NCI-H2107 (cell line): Measurements from ENCODE around the gene PCSK6.

Experiments used
- DNase-seq: peaks from one replicate; lab custom pipeline; 2025; lab: John Stamatoyannopoulos, UW

PCSK6 gene

DNA sequence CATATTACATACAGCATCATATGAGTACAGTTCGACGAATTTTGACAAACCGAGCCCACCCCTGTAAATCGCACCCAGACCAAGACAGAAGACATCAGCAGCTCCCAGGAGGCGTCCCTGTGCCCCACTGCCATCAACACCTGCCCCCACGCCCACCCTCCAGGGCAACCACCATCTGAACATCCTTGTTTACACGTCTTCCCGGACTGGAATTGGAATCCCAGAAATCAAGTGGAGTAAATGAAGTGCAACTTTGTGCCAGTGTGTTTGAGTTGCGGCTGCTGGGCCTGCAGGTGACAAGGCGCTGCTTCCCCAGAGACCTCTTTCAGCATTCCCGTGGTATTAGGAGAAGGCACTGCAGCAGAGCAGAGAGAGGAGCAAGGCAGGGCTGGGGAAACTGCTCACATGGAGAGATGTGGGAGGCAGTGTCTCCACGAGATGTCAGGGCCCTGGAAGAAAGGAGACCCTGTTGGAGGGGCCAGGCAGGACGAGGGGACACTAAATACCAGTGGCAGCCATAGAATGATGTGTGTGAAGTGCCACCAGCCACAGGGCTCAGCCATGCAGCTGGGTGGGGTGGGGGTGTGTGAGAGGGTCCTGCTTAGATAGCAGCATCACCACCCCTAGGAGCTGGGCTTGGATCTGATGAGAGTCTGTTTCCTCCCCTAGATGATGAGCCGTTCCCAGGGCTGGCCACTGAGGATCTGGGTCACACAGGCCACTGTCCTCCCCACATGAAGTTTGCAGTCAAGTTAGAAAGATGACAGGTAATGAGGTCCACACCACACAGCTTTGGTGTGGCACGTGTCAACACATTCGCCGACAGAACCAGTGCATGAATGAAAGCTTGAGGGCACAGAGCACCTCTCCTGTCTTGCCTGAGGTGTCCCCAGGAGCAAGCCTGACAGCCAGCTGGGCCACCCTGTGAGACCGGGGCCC lies 33.4 kb upstream of the PCSK6 start:
- DNase-seq = no peak

DNA sequence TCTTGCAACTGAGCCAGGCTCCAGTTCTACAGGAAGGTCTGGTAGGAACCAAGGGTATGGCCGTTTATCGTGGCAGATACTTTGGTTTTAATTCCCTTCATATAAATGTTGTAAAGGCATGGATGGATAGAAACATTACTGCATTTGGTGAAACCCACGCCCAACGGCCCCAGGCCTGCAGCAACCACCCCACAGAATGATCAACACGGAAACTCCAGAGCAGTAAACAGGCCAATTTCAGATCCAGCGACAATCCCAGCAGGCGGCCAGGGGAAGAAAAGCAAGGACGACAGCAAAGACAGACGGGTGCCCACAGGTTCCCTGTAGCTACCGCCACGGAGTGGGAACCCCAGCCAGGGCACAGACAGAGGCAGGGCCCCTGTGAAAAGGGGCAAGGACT lies 32.6 kb upstream of the PCSK6 start:
- DNase-seq = no peak

DNA sequence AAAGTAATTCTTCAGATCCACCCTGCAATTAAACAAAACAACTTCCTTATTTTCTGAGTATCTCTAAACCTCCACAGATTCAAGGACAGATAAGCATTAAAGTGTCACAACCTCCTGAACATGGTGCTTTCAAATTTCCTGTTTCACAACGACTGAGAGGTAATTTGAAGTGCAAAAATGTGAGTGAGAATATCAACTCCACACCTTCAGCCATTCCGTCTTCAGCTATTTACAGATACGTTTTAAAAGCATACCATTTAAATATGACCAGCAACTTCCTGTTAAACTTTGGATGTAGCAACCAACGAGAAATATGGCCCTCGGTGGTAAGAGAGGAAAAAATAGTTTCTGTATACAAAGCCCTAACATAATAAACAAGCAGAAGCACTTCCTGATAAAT lies 32.1 kb upstream of the PCSK6 start:
- no peak for DNase-seq

DNA sequence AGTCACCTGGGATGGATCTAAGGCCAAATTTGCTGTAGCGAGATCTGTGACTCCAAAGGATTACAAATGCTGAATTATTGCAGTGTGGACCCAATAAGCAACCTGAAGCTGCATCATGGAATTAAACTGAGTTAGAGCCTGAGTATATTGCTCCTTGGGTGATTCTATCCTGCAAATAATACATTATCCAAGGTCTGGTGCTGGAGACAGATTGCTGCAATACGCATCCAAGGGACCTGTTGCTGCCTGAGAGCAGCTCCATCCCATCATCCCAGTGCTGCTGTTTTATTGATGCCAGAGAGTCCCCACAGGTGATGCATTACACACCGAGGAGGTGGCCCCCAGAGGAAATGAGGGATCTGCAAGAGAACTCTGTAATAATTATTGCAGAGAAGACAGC lies 31.6 kb upstream of the PCSK6 start:
- no peak for DNase-seq

DNA sequence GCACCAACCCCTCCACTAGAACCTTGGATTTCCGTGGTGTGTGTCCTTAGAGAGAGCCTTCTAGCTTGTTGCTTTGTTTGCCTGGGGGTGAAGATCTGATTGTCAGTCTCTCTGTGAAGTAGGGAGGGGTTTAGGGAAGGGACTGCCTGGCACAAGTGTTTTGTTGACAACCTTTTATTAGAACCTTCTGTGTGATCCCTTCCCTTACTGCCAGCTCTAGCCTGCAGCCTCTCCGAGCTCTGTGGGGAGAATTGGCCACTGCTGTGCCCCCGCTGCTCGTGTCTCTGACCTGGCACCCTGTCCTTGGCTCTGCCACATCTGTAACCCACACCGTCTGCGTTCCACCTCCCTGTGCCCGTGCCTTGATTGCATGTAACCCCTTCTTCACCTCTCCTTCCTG lies 30.9 kb upstream of the PCSK6 start:
- no peak for DNase-seq

DNA sequence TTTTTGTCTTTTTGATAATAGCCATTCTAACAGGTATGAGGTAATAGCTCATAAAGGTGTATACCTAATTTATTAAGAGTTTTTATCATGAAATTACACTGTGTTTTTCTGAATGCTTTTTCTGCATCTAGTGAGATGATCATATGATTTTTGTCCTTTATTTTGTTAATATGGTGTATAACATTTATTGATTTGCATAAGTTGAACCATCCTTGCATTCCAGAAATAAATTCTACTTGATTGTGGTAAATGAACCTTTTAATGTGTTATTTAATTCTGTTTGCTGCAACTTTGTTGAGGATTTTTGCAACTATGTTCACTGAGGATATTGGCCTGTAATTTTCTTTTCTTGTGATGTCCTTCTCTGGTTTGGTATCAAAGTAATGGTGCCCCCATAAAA lies 28.0 kb upstream of the PCSK6 start:
- no peak for DNase-seq

DNA sequence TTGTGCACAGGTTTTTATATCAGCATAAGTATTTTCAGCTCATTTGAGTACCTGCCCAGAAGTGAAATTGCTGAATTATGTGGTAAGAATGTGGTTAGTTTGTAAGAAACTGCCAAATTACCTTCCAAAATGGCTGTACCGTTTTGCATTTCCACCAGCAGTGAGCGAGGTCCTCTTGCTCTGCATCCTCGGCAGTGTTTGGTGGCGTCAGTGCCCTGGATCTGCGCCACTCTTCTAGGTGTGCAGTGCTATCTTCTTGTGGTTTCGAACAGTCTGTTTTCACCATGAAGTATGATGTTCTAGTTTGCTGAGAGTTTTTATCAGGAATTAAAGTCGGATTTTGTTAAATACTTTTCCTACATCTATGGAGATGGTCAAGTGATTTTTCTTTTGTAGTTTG lies 24.8 kb upstream of the PCSK6 start:
- no peak for DNase-seq

DNA sequence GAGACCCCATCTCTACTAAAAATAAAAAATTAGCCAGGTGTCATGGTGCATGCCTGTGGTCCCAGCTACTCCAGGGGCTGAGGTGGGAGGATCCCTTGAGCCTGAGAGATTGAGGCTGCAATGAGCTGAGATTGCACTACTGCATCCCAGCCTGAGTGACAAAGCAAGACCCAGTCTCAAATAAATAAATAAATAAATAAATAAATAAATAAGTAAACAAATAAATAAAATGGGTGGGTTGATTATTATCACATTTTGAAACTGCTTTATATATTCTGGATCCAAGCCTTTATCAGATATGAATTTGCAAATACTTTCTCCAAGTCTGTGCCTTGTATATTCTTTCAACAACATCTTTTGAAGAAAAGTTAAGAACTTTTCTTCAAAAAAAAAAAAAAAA lies 22.2 kb upstream of the PCSK6 start:
- DNase-seq = no peak

DNA sequence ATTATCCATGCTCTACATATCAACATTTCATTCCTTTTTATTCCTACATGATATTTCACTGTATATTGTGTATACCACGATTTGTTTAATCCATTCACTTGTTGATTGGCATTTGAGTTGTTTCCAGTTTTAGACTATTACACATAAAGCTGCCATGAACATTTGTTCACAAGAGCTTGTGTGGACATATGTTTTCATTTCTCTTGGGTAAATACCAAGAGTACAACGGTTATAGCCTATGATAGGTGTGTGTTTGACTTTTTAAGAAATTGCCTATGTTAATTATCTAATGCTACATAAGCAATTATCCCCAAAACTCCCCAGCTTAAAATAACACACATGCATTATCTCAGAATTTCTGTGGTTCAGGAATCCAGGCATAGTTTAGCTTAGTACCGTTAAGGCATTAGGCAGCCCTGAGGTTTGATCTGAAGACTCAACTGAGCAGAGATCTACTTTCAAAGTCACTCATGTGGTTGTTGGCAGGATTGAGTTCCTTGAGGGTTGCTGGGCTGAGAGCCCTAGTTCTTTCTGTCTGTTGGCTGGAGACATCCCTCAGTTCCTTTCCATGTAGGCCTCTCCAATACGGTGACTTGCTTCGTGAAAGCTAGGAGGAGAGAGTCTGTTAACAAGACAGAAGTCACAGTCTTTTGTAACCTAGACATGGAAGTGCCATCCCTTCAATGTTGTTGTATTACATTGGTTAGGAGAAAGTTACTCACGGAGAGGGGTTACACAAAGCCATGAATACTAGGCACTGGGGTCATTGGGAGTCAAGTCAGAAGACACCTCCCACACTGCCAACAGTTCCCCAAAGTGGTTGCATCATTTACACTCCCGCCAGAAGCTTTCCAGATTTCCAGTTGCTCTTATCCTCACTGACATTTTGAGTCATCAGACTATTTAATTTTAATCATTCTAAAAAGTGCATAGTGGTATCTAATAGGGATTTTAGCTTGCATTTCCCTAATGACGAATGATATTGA lies 21.0 kb upstream of the PCSK6 start:
- no peak for DNase-seq

DNA sequence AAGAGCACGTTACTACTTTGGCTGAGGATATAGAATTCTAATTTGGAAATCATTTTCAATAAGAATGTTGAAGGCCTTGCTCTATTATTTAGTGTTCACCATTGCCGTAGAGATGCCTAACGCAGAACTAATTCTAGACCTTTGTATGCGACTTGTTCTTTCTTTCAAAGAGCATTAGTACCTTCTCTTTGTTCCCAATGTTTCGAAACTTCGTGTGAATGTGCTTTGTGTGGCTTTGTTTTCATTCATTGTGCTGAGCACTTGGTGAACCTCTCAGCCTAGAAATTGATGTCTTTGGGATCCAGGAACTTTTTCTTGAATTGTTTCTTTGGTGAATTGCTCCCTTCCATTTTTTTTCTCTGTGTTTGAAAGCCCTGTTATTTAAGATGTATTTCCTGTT lies 19.8 kb upstream of the PCSK6 start:
- DNase-seq = no peak

DNA sequence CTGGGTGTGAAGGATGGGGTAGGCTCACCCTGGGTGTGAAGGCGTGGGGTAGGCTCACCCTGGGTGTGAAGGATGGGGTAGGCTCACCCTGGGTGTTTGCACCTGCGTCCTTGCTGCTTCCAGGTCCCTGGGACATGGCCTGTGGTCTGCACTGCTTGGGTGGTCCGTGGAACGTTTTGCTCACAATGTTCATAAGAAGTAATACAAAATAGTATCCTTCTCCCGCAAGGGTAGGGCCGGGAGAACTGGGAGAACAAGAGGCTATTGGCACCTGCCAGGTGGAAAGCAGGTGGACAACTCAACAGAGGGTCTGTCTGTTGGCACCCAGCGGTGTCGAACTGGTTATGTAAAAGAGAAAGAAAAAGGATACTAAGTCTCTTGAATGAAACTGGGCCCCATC lies 17.0 kb upstream of the PCSK6 start:
- no peak for DNase-seq

DNA sequence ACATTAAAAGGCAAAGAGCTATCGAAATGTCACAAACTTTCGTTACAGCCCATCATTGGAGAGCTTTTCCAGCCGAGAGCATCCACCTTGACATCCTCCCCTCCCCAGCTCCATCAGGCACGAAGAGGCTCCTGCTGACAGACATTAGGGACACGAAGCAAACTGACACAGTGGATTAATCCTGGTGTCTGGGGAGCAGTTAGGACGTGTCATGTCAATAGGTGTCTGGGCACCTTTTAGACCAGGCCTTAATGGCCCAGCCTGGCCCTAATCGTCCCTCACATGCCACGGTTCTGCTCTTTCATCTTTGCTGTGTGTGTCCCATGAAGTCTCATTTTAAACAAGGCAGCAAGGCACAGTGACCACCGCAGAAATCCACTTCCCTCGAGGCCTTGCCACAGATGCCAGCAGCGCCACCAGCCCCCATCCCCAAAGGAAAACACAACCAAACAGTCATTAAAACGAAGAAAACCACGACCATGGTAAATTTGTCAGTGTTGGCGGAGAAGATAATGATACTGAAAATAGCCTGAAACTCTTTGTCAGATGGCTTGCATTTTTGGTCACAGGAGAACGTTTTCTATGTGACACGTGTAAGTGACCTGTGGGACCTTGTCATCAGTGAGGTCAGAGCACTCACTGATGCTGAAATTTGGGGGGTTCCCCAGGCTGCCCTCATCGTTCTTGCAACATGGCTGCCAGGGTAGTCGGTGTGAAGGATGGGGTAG lies 16.3 kb upstream of the PCSK6 start:
- no peak for DNase-seq

DNA sequence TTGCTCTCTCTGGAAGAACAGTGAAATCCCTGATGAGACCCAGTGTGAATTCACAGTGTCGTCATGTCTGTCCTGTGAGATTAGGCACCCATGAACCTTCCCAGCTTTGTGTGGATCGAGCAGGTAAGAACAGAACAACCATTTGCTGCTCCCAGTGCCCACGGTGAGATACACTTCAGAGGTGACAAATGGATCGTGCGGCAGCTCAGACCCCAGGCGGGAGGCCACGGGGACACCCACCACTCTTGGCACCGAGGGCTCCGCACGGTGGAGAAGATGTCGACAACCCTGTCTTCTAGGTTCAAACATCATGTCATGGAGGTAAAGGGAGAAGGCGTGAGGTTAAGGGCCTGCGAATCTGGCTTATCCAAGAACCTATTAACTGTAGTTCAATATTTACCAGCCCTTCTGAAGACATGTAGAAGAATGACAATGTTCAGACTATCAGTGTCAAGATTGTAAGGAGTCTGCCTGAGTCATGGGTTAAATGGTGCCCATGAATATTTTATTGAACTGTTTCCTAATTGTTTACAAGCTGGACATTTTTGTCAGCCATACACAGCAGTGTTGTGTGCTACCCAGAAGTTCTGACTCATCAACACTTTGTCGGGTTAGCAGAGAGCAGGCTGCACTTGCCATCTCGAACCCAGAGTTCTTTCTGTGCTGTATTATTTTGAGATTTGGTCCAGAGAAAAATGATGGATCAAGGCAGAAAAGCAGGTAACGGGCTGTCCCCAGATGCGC lies 15.5 kb upstream of the PCSK6 start:
- DNase-seq = no peak

DNA sequence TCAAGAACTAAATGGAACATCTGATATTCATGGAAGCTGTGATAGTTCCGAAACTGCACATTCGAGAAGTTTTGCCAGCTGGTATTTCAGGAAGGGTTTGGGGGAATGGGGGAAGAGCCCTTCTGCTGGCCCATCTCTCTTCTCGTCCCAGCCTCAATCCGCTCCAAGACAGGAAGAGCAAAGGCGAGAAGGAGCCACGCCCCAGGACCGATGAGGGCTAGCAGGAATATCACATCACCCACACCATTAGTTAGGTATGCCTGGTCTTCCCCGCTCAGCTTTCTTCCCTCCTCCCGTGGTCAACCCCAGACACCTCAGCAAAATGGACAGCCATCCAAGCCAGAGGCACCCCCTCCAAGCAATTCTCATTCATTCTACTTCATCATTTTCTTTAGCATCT lies 14.9 kb upstream of the PCSK6 start:
- DNase-seq = no peak

DNA sequence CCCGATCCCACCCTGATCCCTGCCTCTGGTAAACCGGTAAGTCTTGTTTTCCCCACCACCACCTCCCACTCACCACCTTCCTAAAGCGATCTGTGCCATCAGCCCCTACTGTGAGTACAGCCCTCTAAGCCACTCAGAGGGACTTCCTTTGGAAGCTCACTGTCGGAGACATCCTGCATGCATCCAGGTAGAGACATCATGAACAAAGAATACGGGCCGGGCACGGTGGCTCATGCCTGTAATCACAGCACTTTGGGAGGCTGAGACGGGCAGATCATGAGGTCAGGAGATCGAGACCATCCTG lies 13.7 kb upstream of the PCSK6 start:
- no peak for DNase-seq

DNA sequence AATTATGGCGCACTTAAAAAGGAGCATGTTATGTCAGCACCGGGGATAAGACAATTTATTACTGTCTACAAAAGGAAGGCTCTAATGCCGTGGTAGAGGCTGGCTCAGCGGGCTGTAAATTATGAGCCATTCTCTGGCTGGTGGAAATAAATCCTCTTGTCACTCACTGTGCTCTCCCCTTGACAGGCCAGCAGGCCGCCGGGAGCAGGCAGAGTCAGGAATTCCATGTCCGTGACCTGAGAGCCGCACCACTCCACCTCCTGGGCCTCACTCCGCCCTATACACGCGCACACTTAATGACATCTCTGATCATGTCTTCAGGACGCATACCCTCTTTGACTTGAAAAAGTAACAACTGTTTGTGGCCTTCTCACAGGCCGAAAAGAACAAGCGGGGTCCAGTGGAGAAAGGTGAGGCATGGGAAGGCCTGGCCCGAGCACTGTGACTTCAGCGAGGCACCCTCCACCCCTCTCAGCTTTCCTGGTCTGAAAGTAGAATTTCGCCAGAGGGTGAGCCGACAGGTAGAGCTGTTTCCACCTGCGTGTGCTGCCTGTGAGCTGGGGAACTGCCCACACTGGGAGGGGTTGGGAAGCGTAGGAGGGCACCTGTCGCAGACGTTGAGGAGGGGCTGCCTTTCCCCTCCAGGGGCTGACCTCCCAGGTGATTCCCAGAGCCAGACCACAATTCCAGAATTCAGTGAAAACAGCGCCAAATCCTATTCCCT lies 13.2 kb upstream of the PCSK6 start:
- no peak for DNase-seq

DNA sequence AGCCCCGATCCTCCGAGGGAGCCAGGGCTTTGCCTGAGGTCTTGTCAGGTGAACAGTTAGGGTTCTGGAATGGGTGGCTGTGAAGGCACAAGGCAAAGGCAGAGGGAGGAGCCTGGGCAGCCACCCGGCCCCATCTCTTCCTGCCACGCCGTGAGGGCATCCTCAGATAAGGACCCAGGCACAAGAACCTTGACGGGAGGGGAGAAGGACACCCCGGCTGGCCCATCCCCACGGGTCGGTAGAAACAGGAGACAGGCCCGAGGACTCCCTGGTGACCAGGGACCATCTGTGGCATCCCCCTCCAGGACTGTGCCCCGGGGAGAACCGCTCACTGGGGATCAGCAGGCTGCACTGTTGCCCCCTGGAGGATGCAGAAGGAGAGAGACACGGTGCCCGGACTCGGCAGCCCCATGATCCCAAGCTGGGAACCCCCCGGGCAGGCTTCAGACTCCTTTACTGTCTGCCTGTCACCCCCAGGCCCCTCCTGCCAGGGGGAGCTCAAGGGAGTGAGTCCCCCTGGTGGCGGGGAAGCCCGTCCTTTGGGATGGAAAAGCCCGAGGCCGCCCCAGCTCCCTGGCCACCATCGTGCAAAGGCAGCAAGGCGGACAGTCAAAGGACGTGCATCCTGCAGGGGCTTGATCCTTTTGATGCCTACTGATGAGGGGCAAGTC lies 12.3 kb upstream of the PCSK6 start:
- DNase-seq = no peak

DNA sequence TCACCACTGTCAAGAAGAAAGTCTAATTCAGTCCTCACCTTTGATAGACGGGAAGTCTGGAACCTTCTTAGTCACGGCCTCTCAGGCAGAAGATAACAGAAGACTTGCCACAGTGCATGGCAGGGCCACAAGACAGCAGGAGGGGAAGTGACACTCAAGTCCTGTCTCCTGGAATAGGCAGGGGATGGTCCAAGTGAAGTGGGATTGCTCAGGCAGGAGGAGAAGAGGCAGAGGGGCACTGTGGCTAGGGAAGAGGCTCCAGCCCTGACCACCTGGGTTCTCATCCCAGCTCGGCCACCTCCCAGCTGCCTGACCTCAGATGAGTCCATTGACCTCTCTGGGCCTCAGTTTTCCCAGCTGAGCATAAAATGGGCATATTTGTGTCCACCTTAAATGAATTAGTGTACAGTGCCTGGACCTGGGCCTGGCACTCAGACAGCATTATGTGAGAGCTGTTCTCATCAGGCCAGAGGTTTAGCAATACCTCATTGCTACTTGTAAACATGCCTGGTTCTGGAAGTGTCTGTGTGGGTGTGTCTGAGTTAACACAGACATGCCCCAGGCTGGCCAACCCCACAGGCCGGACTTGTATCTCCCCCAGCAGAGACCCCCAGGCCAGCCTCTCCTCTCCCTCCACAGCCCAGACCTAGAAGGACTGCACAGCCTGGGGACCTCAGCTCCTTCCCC lies 11.5 kb upstream of the PCSK6 start:
- no peak for DNase-seq

DNA sequence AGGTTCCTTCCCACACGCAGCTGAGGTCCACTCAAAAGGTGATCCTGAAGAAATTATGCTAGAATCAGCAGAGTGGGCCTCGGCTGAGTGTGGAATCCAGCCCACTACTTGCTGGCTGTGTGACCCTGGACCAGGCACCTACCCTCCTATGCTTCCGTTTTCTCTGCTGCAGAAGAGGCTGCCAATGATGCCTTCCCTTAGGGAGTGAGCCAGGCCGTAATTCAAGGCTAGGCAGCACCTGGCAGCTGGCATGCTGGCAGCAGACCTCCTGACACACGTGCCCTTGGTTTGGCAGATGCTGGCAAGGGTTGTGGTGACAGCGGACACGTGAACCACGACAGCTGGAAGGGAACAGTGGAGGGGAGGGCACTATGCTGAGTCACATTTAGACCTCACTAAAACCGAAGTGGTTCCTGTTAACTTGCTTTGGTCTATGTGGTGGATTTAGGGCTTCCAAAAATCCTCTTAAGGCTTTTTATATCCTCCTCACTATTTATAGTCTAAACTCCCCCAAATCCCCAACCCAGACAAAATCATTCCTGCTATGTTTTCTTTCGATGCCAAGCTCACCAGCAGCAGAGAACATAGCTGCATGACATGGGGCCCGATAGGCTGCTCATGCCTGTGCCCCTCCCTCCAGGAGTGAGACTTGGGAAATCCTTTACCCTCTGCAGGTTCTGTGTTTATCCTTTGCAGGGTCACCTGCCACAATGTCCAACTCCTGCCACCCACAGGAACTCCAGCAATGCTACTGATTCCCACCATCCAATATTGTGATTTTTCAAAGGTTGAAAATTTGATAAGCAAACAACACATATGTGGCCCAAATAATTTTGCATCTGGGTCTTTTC lies 10.6 kb upstream of the PCSK6 start:
- DNase-seq = no peak
